Glomerular visceral epithelial cell (primary cell): ENCODE results near the gene SH3RF3.
A peak's percentile ranks its signal among the peaks of the same experiment; 100 is the strongest.
"Not testable (repeated sequence)": the region's sequence is repeated elsewhere in the genome, so short reads cannot be mapped to it uniquely, and the experiment has no call there.

ENCODE experiments used
- DNase-seq: peaks from one replicate; pipeline ENCODE4 v3.0.0-alpha.2; 2016; ENCODE audit errors: extremely low spot score

The SH3RF3 gene

DNA sequence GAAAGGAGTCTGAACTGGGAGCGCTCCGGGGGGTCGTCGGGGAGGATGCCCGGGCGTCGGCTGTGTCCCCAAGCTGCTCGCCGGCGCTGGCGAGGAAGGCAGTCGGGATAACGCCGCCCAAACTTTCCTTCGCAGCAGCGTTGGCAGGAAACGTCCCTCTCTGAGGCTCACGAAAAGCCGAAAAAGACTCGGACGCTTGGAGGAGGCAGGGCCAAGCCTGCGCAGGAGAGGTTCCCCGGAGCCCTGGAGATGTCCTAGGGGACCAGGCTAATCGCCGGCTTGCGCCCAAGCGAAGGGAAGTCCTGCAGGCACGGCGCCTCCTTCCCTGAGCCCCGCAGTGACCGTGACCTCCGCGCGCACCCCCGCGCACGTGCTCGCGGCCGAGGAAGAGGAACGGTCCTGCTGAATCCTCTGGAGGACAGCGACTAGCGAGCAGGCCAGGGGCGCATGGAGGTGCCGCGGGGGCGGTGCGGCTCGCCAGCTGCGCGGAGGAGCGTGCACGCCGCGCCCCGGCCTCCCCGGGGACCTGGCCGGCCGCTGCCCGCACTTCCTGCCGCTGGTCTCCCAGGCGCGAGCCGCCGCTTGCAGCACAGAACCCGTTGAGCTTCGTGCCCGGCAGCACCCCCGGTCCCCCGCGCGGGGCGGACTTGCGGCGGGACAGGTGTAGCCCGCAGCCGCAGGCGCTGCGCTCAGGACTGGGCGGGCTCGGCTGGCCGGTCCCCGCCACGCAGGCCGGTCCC lies at the start of gene SH3RF3:
Gene SH3RF3, plus strand, starts transcription at position 590 of the 740 bp plus-strand sequence.
- peak; percentile 15 for DNase-seq

- no peak for DNase-seq
Measured at GRCh38 chr2:109079590-109079989, 49.4 kb upstream of the SH3RF3 start.

DNA sequence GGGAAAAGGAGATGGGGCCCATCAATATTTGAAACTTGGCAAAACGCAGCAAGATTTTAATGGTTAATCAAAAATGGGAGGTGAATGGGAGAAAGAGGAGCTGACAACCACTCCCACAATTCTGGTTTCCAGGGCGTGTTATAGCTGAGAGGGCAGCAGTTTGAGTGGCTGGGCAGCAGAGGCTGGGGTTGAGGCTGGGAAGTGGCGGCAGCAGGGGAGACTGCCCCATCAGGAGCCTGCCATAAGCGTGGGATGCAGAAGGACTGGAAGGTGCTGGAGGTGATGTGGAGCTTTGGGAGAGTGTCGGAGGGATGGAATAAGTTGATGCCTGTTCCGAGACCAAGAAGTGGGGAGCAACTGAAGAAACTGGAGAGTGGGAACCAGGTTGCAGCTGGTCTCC lies 48.9 kb upstream of the SH3RF3 start:
- DNase-seq: no peak

GRCh38 chr2:109080757-109081156 lies 48.2 kb upstream of the SH3RF3 start:
- no peak for DNase-seq

GRCh38 chr2:109081374-109081773 lies 47.6 kb upstream of the SH3RF3 start:
- no peak for DNase-seq

DNA sequence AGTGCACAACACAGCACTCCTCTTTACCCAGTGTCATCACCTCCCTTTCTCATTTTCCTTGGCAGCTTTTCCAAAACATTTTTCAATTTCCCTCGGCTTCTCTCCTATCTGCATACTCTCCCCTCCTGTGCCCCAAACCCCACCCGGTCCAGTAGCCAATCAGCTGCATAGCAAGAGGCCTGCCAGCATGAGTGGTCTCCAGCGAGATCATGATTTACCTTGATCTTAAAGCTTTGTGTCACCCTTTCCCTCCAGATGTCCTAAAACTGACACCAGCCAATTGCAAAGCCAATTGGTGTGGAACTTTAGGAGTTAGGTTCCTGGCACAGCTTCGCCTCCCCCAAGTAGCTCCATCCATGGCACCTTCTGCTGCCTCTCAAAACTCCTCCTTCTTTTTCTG lies 45.2 kb upstream of the SH3RF3 start:
- no peak for DNase-seq

DNA sequence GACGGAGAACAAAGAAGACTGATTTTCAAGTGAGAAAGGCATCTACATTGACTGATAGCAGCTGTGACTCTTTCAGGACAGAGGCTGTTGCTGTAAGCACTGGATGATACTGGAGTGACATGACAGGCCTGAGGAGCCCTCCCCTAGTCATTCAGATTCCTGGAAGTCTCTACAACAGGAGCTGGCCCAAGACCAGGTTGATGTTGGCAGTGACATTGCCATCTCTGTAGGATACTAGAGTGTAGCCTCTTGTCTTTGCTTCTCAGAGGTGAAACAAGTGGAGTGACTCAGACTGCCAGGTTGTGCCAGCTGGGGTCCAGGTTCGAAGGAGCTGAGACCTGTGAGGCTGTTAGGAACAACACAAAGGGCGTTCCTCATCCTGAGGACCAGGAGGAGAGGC lies 44.7 kb upstream of the SH3RF3 start:
- DNase-seq: no peak

DNA sequence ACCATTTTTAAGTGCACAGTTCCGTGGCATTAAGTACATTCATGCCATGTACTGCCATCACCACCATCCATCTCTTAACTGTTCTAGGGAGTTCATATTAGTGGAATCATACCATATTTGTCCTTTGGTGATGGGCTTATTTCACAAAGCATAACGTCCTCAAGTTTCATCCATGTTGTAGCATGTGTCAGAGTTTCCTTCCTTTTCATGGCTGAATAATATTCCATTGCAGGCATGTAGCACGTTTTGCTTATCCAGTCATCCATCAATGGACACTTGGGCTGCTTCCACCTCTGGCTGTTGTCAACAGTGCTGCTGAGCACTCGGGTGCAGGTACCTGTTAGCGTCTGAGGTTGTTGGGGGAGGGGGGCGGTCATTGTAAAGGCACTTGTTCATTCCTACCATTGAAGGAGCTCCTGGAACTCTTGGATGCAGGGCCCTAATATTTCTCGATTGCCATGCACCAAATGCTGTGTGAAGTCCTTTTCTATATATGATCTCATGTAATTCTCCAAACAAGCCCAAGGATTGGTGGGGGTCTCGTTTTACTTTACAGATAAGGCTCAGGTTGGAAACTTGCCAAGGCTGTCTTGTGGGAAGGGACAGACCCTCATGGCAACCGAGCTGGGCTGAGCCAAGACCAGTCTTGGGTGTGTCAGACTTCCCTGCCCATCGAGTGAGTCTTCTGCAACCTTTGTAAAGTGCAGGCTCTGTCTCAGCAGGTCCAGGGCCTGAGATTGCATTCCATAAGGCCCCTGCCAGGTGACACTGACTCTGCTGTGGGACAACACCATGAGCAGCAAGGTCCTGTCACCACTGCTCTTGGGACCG lies 42.9 kb upstream of the SH3RF3 start:
- DNase-seq: no peak

GRCh38 chr2:109086743-109087020 lies 42.3 kb upstream of the SH3RF3 start:
- no peak for DNase-seq

DNA sequence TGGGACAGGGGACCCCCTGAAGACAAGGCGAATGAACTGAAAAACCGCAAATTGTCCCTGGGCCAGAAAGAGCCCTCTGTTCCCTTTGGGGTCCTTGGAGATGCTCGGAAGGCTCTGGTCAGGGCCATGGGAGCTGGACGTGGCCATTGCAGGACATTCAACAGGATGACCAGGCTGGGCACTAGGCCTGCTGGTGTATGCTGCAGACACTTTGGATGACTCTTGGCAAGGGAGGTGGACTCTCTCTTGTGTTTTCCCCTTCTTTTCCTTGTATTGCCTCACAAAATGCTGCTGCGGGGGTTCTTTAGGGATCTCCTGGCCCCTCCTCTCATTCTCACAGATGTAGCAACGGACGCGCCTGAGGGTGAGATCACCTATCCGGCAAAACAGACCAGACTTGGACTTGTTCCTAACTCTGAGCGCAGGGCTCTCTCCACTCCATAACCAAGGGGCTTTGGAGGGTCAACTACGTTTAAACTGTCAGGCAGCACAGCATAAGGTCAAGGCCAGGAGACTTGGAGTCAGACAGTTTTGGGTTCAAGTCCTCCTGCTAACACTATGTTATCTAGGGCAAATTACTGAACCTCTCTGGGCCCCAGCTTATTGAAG lies 41.8 kb upstream of the SH3RF3 start:
- DNase-seq: no peak

DNA sequence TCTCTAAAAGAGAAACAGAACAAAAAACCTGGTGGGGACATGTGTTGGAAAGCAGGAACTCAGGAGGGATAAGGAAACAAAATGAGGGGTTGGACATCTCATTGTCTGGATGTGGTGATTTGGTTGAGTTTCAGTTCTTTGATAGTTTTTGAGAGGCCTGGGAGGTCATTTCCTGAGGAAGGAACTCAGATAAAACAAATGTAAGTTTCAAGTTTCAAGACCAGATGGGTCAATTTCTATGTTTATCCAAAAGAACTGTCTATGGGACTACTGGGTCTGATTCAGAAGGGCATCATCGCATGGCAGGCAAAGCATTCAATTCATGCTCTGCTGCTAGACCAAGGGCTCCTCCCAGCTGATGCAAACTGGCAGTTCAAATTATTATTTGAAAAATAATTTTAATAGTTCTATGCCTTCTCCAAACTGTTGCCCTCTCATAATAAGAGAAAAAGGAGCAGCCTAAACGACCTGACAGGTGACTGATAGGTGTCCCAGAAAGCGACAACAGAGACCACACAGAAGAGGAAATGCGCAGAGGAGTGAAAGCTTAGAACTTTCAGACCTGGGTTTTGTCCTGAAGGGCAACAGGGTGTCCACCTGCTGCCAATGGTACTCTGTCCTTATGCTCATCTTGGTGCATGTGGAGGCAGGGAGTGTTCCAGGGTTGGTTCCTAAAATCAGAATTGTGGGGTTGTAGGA lies 39.3 kb upstream of the SH3RF3 start:
- no peak for DNase-seq

DNA sequence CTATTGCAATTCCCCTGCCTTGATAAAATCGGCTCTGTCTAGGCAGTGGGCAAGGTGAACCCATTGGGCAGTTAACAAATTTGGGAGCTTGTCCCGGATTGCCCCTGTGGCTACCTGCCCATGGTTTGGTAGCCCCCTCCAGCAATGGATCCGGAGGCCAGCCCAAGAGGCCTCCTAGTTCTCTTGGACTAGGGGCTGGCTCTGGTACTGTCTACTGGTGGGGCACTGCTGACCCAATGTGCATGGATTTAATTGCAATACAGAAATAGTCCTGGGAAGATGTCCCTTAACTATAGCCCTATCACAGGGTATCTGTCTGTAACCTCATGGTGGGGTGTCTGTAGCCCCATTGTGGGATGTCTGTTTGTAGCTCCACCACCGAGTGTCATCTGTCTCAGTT lies 37.5 kb upstream of the SH3RF3 start:
- DNase-seq: no peak

GRCh38 chr2:109094144-109094543 lies 34.9 kb upstream of the SH3RF3 start:
- DNase-seq: no peak

DNA sequence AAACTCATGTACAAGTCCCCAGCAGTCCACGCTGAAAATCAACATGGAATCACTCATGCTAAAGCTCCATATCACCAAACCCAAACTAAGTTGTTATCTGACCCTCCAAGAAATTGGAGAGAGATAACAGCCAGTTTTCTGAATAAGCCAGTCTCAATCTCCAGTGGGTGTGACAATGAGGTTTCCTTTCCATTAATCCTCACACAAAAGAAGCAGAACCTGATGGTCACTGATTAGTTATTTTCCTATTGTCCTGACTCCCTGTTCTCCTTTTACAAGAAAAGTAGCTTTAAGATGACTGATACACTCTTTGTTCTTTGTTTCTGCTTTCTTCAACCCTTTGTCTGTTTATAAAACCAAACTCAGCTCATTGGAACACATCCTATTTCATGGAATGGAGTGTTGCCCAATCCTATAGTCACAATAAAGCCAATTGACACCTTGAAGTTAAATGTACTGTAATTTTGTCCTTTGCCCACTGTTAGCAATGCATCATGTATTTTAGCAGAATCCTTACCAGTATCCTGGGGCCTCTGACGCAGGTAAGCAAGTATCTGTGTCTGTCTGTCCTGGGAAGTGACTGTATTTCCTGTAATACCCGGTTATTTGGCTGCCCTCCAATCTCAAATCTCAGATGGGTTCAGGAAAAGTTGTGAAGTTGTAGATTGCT lies 30.6 kb upstream of the SH3RF3 start:
- no peak for DNase-seq

DNA sequence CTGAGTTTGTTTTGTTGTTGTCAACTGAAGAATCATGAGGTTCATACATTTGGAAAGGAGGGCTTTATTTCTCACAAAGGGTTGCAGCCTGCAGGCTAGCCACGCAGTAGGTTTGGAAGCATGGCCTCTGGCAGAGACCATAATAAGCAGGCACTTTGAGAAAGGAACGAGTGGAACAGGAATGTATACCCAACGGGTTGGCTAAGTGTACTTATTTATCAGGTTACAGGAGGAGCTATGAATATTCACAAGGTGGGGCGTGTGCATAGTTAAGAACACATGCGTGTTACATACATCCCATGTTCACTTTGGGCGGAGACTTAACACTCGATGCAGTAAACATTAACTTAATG lies 30.1 kb upstream of the SH3RF3 start:
- DNase-seq: no peak

- no peak for DNase-seq
Measured at GRCh38 chr2:109102588-109103233, 26.3 kb upstream of the SH3RF3 start.

- no peak for DNase-seq
Measured at GRCh38 chr2:109105113-109105512, 23.9 kb upstream of the SH3RF3 start.

GRCh38 chr2:109108740-109109139 lies 20.3 kb upstream of the SH3RF3 start:
- DNase-seq: no peak

DNA sequence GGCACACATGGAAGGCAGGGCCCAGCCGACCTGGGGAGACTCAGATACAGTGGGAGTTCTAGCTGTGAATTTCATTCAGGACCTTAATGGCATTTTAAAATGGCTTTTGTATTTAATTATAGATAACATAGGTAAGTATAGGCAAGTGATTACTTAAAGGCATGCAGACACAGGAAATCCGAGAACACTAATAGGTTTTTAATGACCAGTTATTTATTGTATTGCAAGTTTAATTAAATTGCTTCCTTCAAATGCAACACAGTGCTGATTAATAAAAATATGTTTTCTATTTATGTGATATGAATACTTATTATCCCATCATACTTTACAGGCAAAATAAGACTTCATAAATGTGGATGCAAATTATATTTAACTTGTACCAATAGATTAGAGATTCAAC lies 19.7 kb upstream of the SH3RF3 start:
- no peak for DNase-seq

DNA sequence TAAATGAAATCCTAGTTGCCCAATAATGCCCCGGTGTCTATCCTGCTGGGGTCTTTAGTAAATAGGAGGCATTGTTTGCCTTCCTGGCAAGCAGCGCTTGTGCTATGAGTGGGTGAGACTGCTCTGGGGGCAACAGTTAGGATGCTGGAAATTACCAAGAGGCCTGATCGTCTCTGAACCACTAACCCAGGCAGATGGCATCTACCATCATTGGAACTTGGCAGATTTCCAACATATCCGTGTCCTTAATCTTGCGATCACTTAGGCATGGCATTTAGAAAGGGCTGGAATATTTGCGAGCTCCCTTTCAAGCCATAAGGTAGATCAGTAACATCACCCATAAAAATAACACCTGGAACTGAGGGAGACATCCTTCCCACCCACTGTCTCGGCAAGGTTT lies 18.8 kb upstream of the SH3RF3 start:
- DNase-seq: no peak

GRCh38 chr2:109117181-109117580 lies 11.8 kb upstream of the SH3RF3 start:
- DNase-seq: not testable (repeated sequence)
